Measurements from ENCODE around the gene ZDHHC22. TPM values are rescaled to one million over a fixed set of nuclear protein-coding genes. Genes with fewer than 3 reads are reported as not detected.

The ZDHHC22 gene, protein sequence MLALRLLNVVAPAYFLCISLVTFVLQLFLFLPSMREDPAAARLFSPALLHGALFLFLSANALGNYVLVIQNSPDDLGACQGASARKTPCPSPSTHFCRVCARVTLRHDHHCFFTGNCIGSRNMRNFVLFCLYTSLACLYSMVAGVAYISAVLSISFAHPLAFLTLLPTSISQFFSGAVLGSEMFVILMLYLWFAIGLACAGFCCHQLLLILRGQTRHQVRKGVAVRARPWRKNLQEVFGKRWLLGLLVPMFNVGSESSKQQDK
- not detected in 2 replicates for total RNA-seq

DNA sequence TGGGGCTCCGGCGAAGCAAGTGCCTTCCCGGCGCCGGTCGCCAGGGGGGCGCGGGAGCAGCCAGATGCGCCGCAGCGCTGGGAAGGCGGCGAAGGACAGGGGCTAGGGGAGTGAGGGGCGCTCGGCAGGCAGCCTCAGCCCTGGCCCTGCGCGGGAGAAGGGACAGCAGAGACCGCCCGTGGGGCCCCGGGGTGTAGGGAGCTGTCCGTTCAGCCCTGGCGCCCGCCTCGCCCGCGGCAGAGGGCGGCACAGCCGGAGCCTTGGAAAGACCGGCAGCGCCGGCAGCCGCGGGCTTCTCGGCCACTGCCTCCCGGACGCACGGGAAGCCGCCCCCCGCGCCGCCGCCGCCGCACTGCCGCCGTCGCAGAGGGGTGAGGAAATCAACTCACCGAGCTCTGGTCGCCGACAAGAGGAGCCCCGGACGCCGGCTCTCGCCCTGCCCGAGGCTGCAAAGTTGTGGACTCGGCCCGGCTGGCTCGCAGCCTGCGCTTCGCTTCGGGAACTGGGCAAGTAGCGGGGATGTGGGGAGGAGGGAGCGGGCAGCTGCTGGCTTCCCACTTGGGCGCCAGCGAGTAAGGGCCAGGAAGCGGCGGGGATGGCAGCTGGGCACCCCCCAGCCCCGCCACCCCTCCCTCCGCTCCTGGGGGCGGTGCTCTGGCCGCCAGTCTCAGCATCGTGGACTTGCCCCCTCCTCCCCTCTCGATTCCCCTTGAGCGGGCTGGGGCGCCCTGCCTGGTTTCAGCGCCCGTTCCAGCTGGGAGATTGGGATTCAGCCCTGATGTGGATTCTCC, at the start of gene ZDHHC22:
Gene ZDHHC22 (minus strand): TSS at position 578 of the 791 bp plus-strand sequence. CDS start 2,053 bp downstream, outside the sequence.
- peak; percentile 64 for DNase-seq

DNA sequence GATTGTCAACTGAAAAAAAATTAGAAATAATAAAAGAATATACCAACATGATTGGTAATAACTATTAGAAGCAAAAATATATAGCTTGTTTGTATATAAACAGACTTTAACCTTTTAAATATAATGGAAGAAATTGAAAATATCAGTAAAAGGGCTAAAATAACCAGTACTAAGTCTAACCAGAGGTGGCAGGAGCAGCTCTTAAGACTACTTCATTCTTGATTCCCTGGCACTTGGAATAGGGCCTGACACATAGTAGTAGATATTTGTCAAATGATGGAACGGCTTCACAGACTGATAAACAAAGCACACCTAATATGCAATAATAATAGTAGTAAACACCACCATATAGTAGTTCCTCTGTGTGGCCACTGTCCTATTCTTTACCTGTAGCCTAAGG, 49.4 kb upstream of the ZDHHC22 start:
- no peak for DNase-seq

DNA sequence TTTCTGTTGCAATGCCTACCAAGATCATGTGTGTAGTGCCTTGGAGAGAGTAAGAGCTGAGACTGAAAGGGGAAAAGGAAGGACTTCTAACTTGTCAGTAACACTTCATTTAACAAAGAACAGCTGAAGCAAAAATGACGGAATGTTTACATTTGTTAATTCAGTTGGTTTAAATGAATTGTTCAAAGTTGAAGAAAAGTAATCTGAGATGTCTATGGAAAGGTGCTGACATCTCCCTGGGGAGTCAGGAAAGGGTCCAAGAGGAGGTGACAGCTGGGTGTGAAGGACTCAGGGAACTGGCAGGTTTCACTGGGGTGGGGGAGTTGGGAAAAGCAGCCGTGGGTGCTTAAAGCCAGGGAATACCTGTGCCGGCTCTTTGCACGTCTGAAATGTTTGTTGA, 47.9 kb upstream of the ZDHHC22 start:
- DNase-seq, result no peak

DNA sequence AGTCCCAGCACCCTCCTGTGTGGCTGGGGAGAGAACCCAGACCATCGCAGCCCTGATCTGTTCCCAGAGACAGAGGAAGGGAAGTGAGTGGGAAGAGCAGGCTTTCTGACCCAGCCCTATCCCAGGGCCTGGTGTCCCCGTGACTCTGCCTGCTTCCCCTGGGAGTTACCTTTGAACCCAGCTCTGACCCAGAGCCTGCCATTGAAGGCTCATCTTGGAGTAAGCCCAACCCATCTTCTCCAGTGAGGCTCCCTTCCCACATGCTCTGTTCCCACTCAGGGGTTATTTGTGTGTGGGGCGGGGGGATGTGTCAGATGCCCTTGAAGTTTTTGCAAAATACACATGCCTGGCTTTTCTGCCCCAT, 46.0 kb upstream of the ZDHHC22 start:
- no peak for DNase-seq

DNA sequence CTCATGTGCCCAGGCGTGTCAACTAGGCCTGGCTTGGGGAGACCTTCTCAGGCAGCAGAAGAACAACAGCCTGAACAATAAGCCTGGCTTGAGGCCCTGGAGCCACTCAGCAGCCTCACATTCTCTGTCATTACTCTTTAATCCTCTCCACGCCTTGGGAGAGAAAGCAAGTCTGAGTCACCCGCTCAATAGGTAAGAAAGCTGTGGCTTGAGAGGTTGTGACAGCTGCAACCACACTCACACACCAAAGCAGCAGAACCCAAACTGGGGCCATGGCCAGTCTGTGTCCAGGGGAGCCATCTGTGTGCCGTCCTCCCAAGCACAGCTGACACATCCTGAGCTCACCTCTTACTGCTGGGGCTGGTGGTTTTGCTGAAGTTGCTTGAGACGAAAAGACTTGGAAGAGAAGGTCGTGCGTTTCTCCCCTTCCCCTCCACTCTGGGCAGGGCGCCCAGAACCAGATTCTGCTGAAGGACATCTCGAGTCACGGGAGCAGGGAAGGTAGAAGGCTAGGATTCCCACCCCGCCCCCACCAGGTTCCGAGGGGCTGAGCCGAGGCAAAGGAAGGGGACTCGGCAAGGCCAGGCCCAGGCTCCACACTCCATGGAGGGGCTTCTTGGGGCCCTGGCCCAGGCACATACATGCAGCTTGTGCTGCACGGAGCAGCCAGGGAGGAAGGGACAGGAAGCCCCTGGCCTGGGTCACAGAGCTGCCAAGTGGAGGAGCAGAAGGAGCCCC, 45.5 kb upstream of the ZDHHC22 start:
- DNase-seq, result no peak

DNA sequence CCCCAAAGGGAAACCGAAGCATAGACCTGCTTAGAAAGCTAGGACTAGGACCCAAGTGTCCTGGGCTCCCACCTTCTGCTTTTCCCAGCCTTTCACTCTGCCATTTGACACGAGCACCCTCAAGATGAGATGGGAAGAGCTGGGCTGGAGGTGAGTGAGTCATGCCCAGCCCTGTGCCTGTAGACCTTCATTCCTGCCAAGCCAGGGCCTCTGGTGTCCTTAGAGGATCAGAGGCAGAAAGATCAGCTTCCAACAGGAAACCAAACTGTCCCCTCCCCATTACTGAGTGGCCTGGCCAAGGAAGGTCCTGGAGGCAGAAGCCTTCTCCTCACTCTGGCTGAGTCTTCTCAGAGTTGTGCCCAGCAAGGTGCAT, 43.5 kb upstream of the ZDHHC22 start:
- DNase-seq, result no peak

DNA sequence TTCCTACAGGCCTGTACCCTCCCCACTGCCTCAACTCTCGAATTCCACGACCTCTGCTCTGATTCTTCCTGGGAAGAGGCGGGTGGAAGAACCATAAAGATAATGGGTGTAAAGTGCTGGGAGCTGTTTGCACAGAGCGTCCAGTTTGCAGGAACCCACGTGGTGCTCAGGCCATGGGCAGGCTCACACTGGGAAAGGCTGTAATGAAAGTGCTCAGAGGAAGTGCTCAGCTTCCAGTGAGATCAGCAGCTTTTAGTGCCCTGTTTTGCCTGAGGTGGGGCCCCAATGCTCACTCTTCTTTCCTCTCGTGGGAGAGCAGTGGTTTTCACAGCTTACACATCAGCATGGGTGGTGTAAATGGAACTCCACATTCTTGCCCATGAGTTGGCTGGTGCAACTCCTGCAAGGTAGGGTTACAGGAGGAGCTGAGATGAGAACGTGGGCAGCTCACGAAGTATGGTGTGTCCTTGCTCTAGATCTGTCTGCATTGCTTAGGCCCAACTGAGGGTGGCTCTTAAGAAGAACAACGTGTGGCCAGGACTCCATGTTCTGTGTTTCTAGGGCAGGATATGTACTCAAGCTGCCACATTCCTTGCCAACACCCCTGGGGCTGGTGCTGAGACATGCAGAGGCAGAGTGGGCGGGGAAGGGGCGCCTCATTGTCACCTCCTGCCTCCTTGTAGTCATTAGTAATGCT, 43.0 kb upstream of the ZDHHC22 start:
- DNase-seq, result no peak

DNA sequence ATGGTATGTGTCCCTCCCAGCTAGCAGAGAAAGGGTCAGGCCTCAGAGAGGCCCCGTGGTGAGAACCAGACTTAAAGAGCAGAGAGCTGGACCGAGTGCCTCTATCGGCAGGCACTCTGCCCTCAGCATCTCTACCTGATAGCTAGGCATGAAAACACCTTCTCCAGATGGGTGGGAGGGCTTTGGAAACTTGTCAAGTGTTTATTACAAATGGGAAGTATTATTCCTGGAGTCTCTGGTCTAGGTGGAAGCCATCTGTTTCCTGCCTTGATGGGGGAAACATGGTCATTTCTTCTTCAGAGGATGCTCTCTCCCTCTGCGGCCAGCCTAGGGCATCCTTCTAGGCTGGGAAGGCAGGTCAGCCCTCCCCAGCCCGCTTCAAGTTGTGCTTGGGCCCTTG, 42.3 kb upstream of the ZDHHC22 start:
- peak; percentile 10 for DNase-seq

DNA sequence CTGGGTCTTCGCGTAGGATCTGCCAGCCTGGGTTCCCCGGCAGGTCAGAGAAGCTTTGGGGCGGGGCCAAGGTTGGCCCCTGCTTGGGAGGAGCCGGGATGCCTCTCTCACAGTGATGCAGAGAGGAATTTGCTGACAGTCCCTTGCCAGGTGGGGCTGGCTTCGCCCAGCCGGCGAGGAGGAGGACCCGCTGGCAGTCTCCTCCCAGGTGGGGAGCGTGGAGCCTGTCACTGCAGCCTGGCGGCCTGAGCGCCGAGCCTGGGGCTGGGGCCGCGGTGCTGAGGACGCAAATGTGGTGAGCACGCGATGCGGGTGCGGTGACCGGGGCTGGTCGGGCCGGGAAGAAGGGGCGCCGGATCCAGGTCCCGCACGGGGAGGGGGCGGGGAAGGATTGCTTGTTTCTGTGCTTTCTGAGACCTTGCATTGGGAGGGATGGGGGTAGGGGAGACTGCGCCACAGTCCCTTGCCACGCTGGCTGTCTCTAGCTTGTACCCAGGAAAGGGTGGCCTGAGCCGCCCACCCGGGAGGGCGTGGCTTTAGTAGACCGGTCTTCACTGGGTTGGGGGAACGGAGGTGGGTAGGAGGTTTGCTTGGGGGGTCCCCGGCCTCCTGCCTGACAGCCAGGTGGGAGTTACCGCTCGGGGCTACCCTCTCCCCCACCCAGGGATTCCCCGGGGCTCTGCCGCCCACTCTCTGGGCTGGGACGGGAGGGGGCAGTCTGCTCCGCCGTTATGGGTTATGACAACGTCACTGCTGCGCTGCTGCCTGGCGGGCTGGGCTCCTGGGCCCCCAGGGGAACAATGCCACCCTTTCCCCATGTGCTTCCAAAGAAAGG, 40.2 kb upstream of the ZDHHC22 start, which contains the start of gene TMEM63C:
Gene TMEM63C (plus strand): TSS at position 196 of the 835 bp plus-strand sequence. CDS start 37,016 bp downstream, outside the sequence.
- DNase-seq, result no peak

DNA sequence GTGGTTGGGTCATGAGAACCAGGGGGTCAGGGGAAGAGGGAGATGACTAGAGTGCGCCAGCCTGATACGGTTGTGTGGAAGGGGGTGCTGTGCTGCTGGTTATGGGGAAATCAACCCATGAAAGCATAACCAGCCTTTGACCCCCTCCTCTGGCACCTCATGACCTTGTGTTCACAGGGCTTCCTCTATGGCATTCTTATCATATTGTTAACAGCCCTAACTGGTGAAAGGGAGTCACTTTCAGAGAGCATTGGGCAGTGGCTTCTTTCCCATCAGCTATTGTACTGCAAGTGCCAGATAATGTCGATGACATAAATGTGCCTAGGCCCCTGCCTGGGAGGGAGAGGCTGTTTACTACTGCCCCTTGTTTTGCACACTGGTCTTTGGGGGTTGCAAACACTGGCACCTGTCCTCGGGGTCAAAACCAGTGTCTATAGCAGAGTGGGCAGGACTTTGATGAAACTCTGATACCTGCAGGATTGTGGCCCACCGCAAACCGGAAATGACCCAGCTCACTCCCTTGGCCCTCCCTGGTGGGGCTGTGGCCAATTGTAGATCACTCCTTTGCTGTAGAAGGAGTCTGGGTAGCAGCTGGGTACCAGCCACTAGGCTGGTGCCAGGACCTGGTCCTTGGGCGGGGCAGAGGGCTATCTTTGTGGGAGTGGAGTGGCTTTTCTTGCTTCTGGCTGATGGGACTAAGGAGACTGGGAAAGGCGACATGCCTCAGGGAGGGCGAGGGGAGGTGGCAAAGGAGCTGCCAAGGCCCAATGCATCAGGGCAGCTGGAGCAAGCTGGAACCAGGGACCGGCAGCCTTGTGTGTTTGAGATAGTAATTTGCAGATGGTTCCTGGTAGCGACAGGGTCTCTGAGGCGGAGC, 39.4 kb upstream of the ZDHHC22 start:
- DNase-seq, result no peak

DNA sequence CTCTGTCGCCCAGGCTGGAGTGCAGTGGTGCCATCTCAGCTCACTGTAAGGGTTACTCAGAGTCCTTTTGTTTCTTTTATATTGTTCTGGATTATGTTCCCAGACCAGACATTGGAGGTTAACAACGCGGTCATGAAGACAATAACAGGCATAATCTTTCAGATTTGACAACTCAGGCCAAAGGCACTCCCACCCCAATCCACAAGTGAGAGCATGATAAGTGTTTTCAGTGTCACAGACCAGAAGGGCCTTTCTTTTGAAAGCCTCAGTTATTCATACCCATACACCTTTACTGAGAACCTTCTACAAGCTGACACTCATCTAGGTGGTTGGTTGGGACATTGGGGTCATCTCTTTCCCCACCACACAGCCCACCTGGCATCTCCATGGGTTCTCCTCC, 37.1 kb upstream of the ZDHHC22 start:
- DNase-seq, result no peak

DNA sequence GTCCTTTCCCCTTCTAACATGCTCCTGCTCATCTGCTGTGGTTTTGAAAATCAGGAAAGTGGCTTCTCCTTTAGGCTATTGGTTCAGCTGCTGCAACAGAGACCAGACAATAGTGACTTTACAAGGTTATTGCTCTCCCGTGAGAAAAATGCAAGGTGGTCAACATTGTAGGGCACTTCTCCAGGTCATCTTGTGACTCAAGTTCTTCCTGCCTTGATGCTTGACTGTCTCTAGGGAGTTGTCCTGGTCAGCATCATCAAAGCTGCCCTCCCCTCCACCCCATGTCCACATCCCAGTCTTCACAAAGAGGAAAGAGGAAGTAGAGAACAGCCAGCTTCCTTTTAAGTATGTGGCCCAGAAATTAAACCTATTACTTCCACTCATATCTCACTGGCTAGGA, 36.1 kb upstream of the ZDHHC22 start:
- no peak for DNase-seq

DNA sequence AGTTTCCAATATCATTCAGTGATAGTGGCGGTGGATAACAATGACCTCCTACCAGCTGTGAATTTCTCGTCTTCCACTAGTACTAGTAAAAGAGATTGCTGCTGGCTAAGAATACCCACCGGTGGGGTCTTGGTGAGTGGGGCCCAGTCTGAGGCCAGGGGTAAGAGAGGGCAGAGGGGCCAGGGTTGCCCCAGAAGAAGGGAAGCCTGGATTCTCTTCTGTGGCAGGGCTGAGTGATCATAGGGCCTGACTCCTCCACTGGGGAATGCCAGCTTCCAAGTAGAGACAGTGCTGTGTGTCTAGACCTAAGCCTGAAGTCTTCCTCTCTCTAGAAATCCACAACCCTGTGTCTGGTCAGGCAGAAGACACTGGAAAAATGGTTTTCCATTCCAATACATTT, 34.3 kb upstream of the ZDHHC22 start:
- no peak for DNase-seq

DNA sequence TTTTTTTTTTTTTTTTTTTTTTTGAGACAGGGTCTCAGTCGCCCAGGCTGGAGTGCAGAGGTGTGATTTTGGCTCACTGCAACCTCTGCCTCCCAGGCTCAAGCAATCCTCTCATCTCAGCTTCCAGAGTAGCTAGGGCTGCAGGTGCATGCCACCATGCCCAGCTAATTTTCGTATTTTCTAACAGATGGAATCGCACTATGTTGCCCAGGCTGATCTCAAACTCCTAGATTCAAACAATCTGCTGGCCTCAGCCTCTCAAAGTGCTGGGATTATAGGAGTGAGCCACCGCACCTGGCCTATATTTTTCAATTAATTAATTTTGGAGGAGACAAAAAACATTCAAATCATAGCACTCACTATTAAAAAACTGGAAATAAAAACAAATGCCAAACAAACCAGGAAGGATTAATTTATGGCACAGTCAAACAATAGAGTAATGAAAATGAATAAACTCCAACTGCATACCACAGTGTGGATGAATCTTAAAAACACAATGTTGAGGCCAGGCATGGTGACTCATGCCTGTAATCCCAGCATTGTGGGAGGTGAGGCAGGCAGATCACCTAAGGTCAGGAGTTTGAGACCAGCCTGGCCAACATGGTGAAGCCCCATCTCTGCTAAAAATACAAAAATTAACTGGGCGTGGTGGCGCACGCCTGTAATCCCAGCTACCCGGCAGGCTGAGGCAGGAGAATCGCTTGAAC, 32.5 kb upstream of the ZDHHC22 start:
- DNase-seq, result peak; percentile 10

DNA sequence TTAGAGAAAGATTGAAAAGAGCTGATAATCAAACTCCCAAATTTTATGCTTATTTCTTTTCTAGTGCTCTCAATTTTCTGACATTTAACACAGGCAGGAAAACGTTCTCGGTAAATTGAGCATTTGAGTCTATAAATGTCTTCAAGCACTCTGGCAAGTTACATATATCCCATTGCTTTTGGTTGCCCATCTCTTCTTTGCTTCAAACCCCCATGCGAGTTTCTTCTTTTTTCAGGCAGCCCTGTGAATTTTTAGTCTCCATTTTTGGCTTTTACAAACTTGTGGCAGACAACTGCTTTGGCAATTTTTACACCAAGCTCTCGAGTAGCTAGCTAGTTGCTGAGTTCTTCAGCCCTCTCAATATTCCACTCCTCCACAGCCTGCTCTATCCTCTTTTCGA, 31.3 kb upstream of the ZDHHC22 start:
- no peak for DNase-seq

DNA sequence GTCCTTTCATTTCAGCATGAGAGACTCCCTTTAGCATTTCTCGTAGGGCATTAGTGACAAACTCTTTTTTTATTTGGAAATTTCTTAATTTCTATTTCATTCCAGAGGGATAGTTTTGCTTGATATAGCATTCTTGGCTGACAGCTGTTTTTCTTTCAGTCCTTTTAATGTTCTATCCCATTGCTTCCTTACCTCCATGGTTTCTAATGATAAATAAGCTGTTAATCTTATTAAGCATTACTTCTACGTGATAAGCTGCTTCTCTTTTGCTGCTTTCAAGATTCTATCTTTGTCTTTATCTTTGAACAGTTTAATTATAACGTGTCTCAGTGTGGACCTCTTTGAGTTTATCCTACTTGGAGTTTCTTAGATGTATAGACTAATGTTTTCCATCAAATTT, 28.5 kb upstream of the ZDHHC22 start:
- DNase-seq, result no peak

DNA sequence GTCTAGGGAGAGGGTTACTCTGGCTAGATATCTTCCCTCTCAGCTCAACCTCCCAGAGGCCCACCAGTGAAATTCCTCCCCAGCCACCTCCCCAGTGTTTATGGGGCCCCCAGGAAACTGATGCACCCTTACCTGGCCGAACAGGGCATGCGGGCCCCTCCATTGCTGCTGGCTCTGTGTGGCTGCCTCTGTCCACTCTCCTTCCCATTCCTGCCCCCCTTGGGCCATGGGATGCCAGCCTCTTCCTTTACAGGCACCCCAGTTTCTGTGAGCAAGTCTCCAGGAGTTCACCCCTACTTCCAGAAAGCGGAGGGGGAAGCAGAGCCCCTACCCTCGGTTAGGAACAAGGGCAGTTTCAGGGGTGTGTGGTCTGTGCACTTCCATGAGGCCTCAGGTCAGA, 19.4 kb upstream of the ZDHHC22 start:
- DNase-seq, result no peak

DNA sequence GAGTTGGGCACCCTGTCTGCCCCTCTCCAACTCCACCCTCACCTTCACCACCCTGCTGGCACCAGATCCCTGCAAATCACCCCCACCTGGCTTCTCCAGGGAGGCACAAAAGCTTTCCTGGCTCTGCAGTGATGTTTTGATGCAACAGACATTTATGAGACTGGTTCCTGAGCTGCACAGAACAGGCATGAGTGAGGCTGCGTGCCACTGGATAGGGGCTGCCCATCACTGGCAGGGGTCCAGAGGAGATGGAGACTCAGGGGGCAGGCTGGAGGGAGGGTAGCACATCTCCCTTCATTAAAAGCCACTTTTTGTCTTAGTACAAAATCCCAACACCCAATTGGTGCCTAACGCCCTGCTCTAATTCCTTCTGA, 17.3 kb upstream of the ZDHHC22 start:
- DNase-seq, result no peak

DNA sequence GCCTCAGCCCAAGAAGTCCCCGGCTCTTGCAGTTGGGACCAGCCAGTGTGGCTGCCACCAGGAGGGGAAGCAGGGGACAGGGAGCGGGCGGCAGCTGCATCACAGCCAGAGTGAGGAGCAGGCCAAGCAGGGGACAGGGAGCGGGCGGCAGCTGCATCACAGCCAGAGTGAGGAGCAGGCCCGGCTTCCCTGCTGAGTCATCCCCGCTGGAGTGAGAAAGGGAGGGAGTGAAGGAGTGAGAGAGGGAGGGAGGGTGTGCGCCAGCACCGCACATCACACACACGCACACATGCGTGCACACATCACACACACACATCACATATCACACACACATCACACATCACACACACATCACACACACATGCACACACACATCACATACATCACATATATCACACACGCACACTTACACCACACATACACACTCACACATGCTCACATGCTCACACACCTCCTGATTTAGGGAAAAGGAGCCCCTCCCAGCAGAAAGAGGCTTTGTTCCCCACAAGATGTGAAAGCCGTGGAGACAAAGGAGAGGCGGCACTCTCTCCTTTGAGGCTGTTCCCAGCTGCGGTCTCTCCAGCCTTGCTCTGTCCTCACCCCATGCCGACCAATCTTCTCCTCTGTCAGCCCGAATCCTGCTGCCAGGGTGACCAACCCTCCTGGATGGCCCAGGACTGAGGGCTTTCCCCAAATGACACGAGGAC, 16.7 kb upstream of the ZDHHC22 start:
- peak; percentile 12 for DNase-seq

DNA sequence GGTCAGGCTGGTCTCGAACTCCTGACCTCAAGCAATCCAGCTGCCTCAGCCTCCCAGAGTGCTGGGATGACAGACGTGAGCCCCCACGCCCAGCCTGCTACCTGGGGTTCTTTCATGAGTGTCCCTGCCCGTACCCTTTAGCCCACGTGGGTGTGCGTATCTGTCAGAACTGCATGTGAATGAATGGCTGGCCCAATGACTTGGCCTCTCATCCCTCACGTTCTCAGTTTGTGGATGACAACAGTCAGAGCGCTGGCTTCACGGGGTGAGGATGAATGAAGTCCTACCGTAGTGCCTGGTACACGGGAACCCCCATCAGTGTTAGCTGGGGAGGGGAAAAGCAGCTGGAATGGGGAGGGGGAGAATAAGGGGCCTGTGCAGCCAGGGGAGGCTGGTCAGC, 16.1 kb upstream of the ZDHHC22 start:
- no peak for DNase-seq

All from dermis blood vessel endothelial cell (primary cell).